Type B pancreatic cell (in vitro differentiated cells): ENCODE measurements around the gene BPI. TPM values are rescaled to one million over a fixed set of nuclear protein-coding genes. Genes with fewer than 3 reads are reported as not detected.

Experiments
- DNase-seq: peaks from one replicate; pipeline ENCODE4 v3.0.0; 2021; ENCODE audit warnings: mixed read lengths; ENCODE audit not compliant: unreplicated experiment; ENCODE audit errors: extremely low spot score
- H3K27ac Mint-ChIP-seq: 2 replicates; pipeline ENCODE4 v1.8.0; 2021; ENCODE audit warnings: mild to moderate bottlenecking, mixed read lengths
- H3K27me3 Mint-ChIP-seq: 2 replicates; pipeline ENCODE4 v1.8.0; 2021; ENCODE audit warnings: mixed read lengths
- H3K36me3 Mint-ChIP-seq: 2 replicates; pipeline ENCODE4 v1.8.0; 2021; ENCODE audit warnings: mixed read lengths
- H3K4me1 Mint-ChIP-seq: one replicate; pipeline ENCODE4 v1.8.0; 2021; ENCODE audit warnings: mixed read lengths; ENCODE audit not compliant: unreplicated experiment
- H3K4me3 Mint-ChIP-seq: 2 replicates; pipeline ENCODE4 v1.8.0; 2021; ENCODE audit warnings: mild to moderate bottlenecking, mixed read lengths
- H3K9me3 Mint-ChIP-seq: 2 replicates; pipeline ENCODE4 v1.8.0; 2021; ENCODE audit warnings: mixed read lengths
- CTCF ChIP-seq: fragments of 200-600 bp; sonication (generic); conservative IDR thresholded peaks from 2 replicates; pipeline ENCODE4 v1.5.0; 2021; ENCODE audit warnings: antibody characterized with exemption, mild to moderate bottlenecking
- total RNA-seq: library from RNA; stranded (reverse); gene quantifications from 2 replicates; pipeline ENCODE4 v1.2.1, GENCODE V29; 2021; ENCODE audit warnings: low replicate concordance

BPI gene
- total RNA-seq, 1 donor from 2014 or later: 0.17 TPM

GRCh38 chr20:38349856-38350255 lies 45.9 kb downstream of the BPI start:
- Mint-ChIP-seq H3K9me3 (no peaks in the 10 kb centered on the region), H3K4me3 (no peak overlapping the region), H3K36me3 (no peaks in the 10 kb centered on the region), H3K27me3 (peaks cover 9% of the 10 kb centered on the region), H3K27ac (no peak overlapping the region), H3K4me1 (no peaks in the 10 kb centered on the region)
- DNase-seq: no peak
- TF ChIP-seq CTCF: no peak

GRCh38 chr20:38350879-38351775 lies 47.2 kb downstream of the BPI start:
- no peak overlapping the region for H3K4me3 Mint-ChIP-seq
- H3K9me3 Mint-ChIP-seq: no peaks in the 10 kb centered on the region
- no peak for TF ChIP-seq CTCF
- peaks cover 9% of the 10 kb centered on the region for H3K27me3 Mint-ChIP-seq
- H3K36me3 Mint-ChIP-seq: no peaks in the 10 kb centered on the region
- no peak for DNase-seq
- no peaks in the 10 kb centered on the region for H3K4me1 Mint-ChIP-seq
- H3K27ac Mint-ChIP-seq: no peak overlapping the region

DNA sequence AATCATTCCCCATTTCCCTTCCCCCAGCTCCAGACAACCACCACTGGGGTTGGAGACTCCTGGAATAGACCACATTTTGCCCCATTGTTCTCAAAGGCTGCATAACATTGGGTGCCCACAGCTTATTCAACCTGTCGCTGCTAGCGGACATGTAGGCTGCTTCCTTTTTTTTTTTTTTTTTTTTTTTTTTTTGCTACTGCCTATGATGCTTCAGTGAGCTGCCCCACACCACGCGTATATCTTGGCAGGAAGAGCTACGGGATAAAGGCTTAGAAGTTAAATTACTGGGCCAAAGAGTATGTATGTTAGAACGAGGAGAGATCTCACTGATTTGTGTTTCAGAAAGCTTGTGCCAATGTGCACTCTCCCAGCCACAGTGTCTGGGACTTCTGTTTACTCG lies 49.4 kb downstream of the BPI start:
- Mint-ChIP-seq H3K4me3 (no peak overlapping the region), H3K27ac (no peak overlapping the region), H3K27me3 (peaks cover 7% of the 10 kb centered on the region), H3K4me1 (no peaks in the 10 kb centered on the region), H3K36me3 (no peaks in the 10 kb centered on the region), H3K9me3 (no peaks in the 10 kb centered on the region)
- no peak for DNase-seq
- no peak for TF ChIP-seq CTCF

DNA sequence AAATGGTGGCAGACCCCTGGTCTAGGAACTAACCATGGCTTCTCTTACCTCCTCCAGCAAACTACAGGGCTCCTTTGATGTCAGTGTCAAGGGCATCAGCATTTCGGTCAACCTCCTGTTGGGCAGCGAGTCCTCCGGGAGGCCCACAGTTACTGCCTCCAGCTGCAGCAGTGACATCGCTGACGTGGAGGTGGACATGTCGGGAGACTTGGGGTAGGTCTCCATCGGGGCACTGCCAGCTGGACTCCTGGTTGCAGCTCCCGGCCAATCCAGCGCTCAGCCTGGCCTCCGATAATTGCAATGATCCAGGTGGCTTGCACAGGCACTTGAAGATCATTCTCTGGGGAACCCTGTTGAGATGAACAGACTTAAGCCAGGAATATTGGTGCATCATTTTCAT lies 50.3 kb downstream of the BPI start:
- Mint-ChIP-seq H3K27me3 (peaks cover 7% of the 10 kb centered on the region), H3K4me1 (no peaks in the 10 kb centered on the region), H3K4me3 (no peak overlapping the region), H3K9me3 (no peaks in the 10 kb centered on the region), H3K36me3 (no peaks in the 10 kb centered on the region), H3K27ac (no peak overlapping the region)
- no peak for DNase-seq
- TF ChIP-seq CTCF: no peak

GRCh38 chr20:38355161-38356012 lies 51.4 kb downstream of the BPI start:
- H3K27ac Mint-ChIP-seq: no peak overlapping the region
- no peak overlapping the region for H3K4me3 Mint-ChIP-seq
- no peak for TF ChIP-seq CTCF
- H3K36me3 Mint-ChIP-seq: no peaks in the 10 kb centered on the region
- DNase-seq: no peak
- H3K9me3 Mint-ChIP-seq: no peaks in the 10 kb centered on the region
- H3K27me3 Mint-ChIP-seq: no peaks in the 10 kb centered on the region
- H3K4me1 Mint-ChIP-seq: no peaks in the 10 kb centered on the region
